H1 (cell line): ENCODE data around the gene LRRC49. TPM values are rescaled to one million over a fixed set of nuclear protein-coding genes. Genes with fewer than 3 reads are reported as not detected.

Experiments
- ATF3 ChIP-seq: IDR thresholded peaks from 2 replicates; pipeline ENCODE4 v1.6.1; 2011; ENCODE audit warnings: low read depth, mild to moderate bottlenecking, low read length; ENCODE audit not compliant: insufficient read depth
- BCL11A ChIP-seq, 2 experiments: IDR thresholded peaks; one replicate each; pipeline ENCODE4 v1.6.1; 2011; ENCODE audit warnings: low read depth in 2 of 2, low read length in 2 of 2, mild to moderate bottlenecking in 2 of 2
- CTCF ChIP-seq, 3 experiments: IDR thresholded peaks; 1 replicate in 2 of 3; 2 replicates in 1 of 3; pipeline versions ENCODE4 v1.5.1 to v1.6.1; 2011; ENCODE audit warnings: low read length in 3 of 3, mild to moderate bottlenecking in 3 of 3, inconsistent platforms in 2 of 3, low read depth in 1 of 3, moderate library complexity in 1 of 3; ENCODE audit not compliant: insufficient read depth in 1 of 3; ENCODE audit errors: control extremely low read depth in 1 of 3
- EGR1 ChIP-seq: IDR thresholded peaks from 2 replicates; pipeline ENCODE4 v1.6.1; 2011; ENCODE audit warnings: low read depth, low read length, borderline replicate concordance
- FOSL1 ChIP-seq: IDR thresholded peaks from 2 replicates; pipeline ENCODE4 v1.6.1; 2011; ENCODE audit warnings: mild to moderate bottlenecking, low read depth, low read length, moderate library complexity; ENCODE audit not compliant: insufficient read depth
- GTF2F1 ChIP-seq: IDR thresholded peaks from 2 replicates; pipeline ENCODE4 v1.6.1; 2012; ENCODE audit warnings: low read depth, low read length, improper control_type of control experiment, borderline replicate concordance
- SIN3A ChIP-seq, 2 experiments: IDR thresholded peaks in 1 of 2; conservative IDR thresholded peaks in 1 of 2; 2 replicates each; pipeline ENCODE4 v1.6.1; 2011 to 2012; ENCODE audit warnings: low read length in 2 of 2, improper control_type of control experiment in 1 of 2, low read depth in 1 of 2, mild to moderate bottlenecking in 1 of 2
- TBP ChIP-seq: IDR thresholded peaks from 2 replicates; pipeline ENCODE4 v1.6.1; 2011; ENCODE audit warnings: low read depth, low read length, improper control_type of control experiment
- YY1 ChIP-seq: IDR thresholded peaks from 2 replicates; pipeline ENCODE4 v1.6.1; 2011; ENCODE audit warnings: low read depth, mild to moderate bottlenecking, low read length
- polyA plus RNA-seq, 7 experiments: library from polyadenylated mRNA; depleted of rRNA in 3 of 7; stranded (reverse) in 5 of 7; unstranded in 2 of 7; fragments of >200 nt in 5 of 7; fragments of 200-250 nt in 2 of 7; gene quantifications; 1 replicate in 5 of 7; 2 replicates in 1 of 7; 4 replicates in 1 of 7; pipeline versions ENCODE4 v1.2.1 to v1.2.3, GENCODE V29; 2011 to 2013; ENCODE audit warnings: missing spikeins in 2 of 7, mixed read lengths in 2 of 7
- total RNA-seq: library from RNA; stranded (reverse); fragmentation: NEBNext Ultra II Directional; extraction: Animal tissue kit (Norgen Biotek cat#: 25700); gene quantifications from 2 replicates; pipeline ENCODE4 v1.2.1, GENCODE V29; 2021

The LRRC49 gene
- total and polyA plus RNA-seq, 2 of the 8 experiments (the other 6 are each of a cell fraction or from before 2014, with no cell fraction given): 5.0 to 10.4 TPM

- TF ChIP-seq TBP (no peak), EGR1 (no peak), FOSL1 (no peak), ATF3 (no peak), YY1 (peak; percentile 45; the same call in 1 of the 2 replicates), GTF2F1 (no peak), CTCF (IDR thresholded peaks at IDR 0.05; ENCODE audit: control extremely low read depth in 1 of 3, insufficient read depth in 1 of 3, low read depth in 1 of 3, low read length in 3 of 3) (peak in 1 of 3 experiments; percentile 5; a peak in 1 of 4 replicates), SIN3A (conservative IDR thresholded peaks at IDR 0.05 in 1 of 2, IDR thresholded peaks at IDR 0.05 in 1 of 2; ENCODE audit: low read depth in 1 of 2, low read length in 2 of 2) (no peak), BCL11A (IDR thresholded peaks at IDR 0.05; ENCODE audit: low read depth in 2 of 2, low read length in 2 of 2) (peak; percentile 50 to 61)
Measured at GRCh38 chr15:71085809-71086208, 193.2 kb downstream of the LRRC49 start (continued).
